IMR-90 (cell line): ENCODE measurements around the gene IFRD2. TPM values are rescaled to one million over a fixed set of nuclear protein-coding genes. Genes with fewer than 3 reads are reported as not detected.

Experiments
- ATAC-seq: fragments of 200-7000 bp; cut with Tn5 transposase; 2 replicates; pipeline ENCODE4 v1.9.1; 2020; ENCODE audit warnings: low read depth, mild to moderate bottlenecking, moderate library complexity
- BruUV-seq: library from RNA; stranded (reverse); fragments of 400-500 nt; replicated peaks from 2 replicates; lab custom pipeline; 2021; lab: Mats Ljungman, UMichigan
- CTCF ChIA-PET: fragments of 300-600 bp; formaldehyde crosslinking; extraction: SDS; loops from one replicate; lab custom pipeline; 2021; ENCODE audit warnings: antibody characterized with exemption; lab: Yijun Ruan, JAX
- POLR2A ChIA-PET: fragments of 300-600 bp; sonication (Branson Sonifier 250); formaldehyde crosslinking; loops from one replicate; lab custom pipeline; 2022; ENCODE audit warnings: antibody characterized with exemption; ENCODE audit not compliant: unreplicated experiment; lab: Charles Lee
- DNase-seq: peaks from one replicate; pipeline ENCODE4 v3.0.0; 2013
- H2AFZ ChIP-seq: replicated peaks from 2 replicates; pipeline ENCODE3; 2013; ENCODE audit warnings: low read length, mild to moderate bottlenecking; ENCODE audit not compliant: poor library complexity
- H2AK5ac ChIP-seq: 2 replicates; pipeline ENCODE4 v1.6.1; 2013; ENCODE audit warnings: low read depth, low read length, inconsistent platforms
- H2AK9ac ChIP-seq: replicated peaks from 2 replicates; pipeline ENCODE3; 2013; ENCODE audit warnings: mild to moderate bottlenecking, low read depth, low read length, moderate library complexity; ENCODE audit not compliant: poor library complexity
- H2BK120ac ChIP-seq: 2 replicates; pipeline ENCODE4 v1.6.1; 2013; ENCODE audit warnings: low read depth, low read length, inconsistent platforms
- H2BK15ac ChIP-seq: 3 replicates; pipeline ENCODE4 v1.6.1; 2013; ENCODE audit warnings: low read depth, low read length, inconsistent platforms
- H2BK20ac ChIP-seq: 2 replicates; pipeline ENCODE4 v1.6.1; 2013; ENCODE audit warnings: low read depth, mild to moderate bottlenecking, inconsistent platforms, low read length, moderate library complexity
- H2BK5ac ChIP-seq: 2 replicates; pipeline ENCODE4 v1.6.1; 2013; ENCODE audit warnings: mild to moderate bottlenecking, low read depth, low read length, inconsistent platforms; ENCODE audit not compliant: poor library complexity, severe bottlenecking
- H3K14ac ChIP-seq: replicated peaks from 2 replicates; pipeline ENCODE4 v1.6.1; 2013; ENCODE audit warnings: low read depth, low read length, inconsistent platforms
- H3K18ac ChIP-seq: 2 replicates; pipeline ENCODE4 v1.6.1; 2013; ENCODE audit warnings: low read depth, low read length, control low read depth
- H3K23ac ChIP-seq: 2 replicates; pipeline ENCODE4 v1.6.1; 2013; ENCODE audit warnings: low read depth, low read length, inconsistent platforms
- H3K27ac ChIP-seq: 2 replicates; pipeline ENCODE4 v1.5.1; 2013; ENCODE audit warnings: mild to moderate bottlenecking, control low read depth, low read length; ENCODE audit not compliant: insufficient read depth
- H3K27me3 ChIP-seq: 2 replicates; pipeline ENCODE4 v1.6.1; 2013; ENCODE audit warnings: low read length; ENCODE audit not compliant: control insufficient read depth, insufficient read depth
- H3K36me3 ChIP-seq: 2 replicates; pipeline ENCODE4 v1.6.1; 2013; ENCODE audit warnings: low read length, mixed read lengths; ENCODE audit not compliant: control insufficient read depth, insufficient read depth
- H3K4ac ChIP-seq: 2 replicates; pipeline ENCODE4 v1.6.1; 2013; ENCODE audit warnings: low read depth, low read length, inconsistent platforms
- H3K4me1 ChIP-seq: 2 replicates; pipeline ENCODE4 v1.6.1; 2013; ENCODE audit warnings: low read length, mixed read lengths; ENCODE audit not compliant: control insufficient read depth, insufficient read depth
- H3K4me2 ChIP-seq: 2 replicates; pipeline ENCODE4 v1.6.1; 2013; ENCODE audit warnings: low read depth, mild to moderate bottlenecking, control low read depth, low read length, moderate library complexity
- H3K4me3 ChIP-seq: 2 replicates; pipeline ENCODE4 v1.5.1; 2013; ENCODE audit warnings: low read depth, mild to moderate bottlenecking, control low read depth, low read length, moderate library complexity; ENCODE audit not compliant: insufficient read depth
- H3K56ac ChIP-seq: 2 replicates; pipeline ENCODE4 v1.6.1; 2013; ENCODE audit warnings: low read length, inconsistent platforms; ENCODE audit not compliant: insufficient read depth; ENCODE audit errors: extremely low read depth
- H3K79me1 ChIP-seq, 2 experiments: 2 replicates each; pipeline ENCODE4 v1.6.1; 2013; ENCODE audit warnings: low read length in 2 of 2, inconsistent platforms in 1 of 2, low read depth in 1 of 2
- H3K9ac ChIP-seq: 2 replicates; pipeline ENCODE4 v1.6.1; 2013; ENCODE audit warnings: low read depth, low read length, control low read depth
- H3K9me1 ChIP-seq: 2 replicates; pipeline ENCODE4 v1.6.1; 2013; ENCODE audit warnings: low read length, inconsistent platforms; ENCODE audit not compliant: insufficient read depth
- H3K9me3 ChIP-seq: 2 replicates; pipeline ENCODE4 v1.6.1; 2013; ENCODE audit warnings: low read length; ENCODE audit not compliant: control insufficient read depth, insufficient read depth
- H4K20me1 ChIP-seq: 2 replicates; pipeline ENCODE4 v1.6.1; 2013; ENCODE audit warnings: low read length, inconsistent platforms; ENCODE audit not compliant: insufficient read depth
- H4K5ac ChIP-seq: 2 replicates; pipeline ENCODE4 v1.6.1; 2013; ENCODE audit warnings: mild to moderate bottlenecking, low read depth, low read length, control low read depth
- H4K8ac ChIP-seq, 2 experiments: 2 replicates each; pipeline ENCODE4 v1.6.1; 2013; ENCODE audit warnings: low read depth in 2 of 2, low read length in 2 of 2, control low read depth in 1 of 2, inconsistent platforms in 1 of 2
- H4K91ac ChIP-seq: 2 replicates; pipeline ENCODE4 v1.6.1; 2013; ENCODE audit warnings: low read depth, low read length, inconsistent platforms; ENCODE audit not compliant: insufficient read depth
- WGBS, 2 experiments: methylation state at CpG; one replicate each; pipeline versions ENCODE4 v1.1.5 to v1.1.7; 2013; ENCODE audit warnings: missing lambda C conversion rate in 2 of 2; ENCODE audit not compliant: insufficient read length in 1 of 2; ENCODE audit errors: extremely low coverage in 2 of 2; 5-methylcytosine and 5-hydroxymethylcytosine counted together
- dilution Hi-C: fragments of 300-500 bp; cut with HindIII; formaldehyde crosslinking; loops from one replicate; pipeline ENCODE4 v1.14.3; 2018; ENCODE audit warnings: low sequenced_read_pairs; ENCODE audit not compliant: unreplicated experiment
- in situ Hi-C: fragments of 300-500 bp; cut with MboI; formaldehyde crosslinking; loops from 3 replicates; pipeline ENCODE4 v1.14.3; 2019; ENCODE audit warnings: low sequenced_read_pairs, inconsistent platforms, mixed read lengths
- intact Hi-C: fragments of 100-400 bp; cut with micrococcal nuclease; formaldehyde crosslinking; loops from 2 replicates; pipeline ENCODE4 v1.10.0; 2022
- polyA plus RNA-seq, 3 experiments: library from polyadenylated mRNA; depleted of rRNA; stranded (reverse); fragments of >200 nt; gene quantifications; 2 replicates each; pipeline ENCODE4 v1.2.3, GENCODE V29; 2012; ENCODE audit warnings: low replicate concordance in 1 of 3
- total RNA-seq: library from RNA; depleted of rRNA; stranded (reverse); fragments of >200 nt; gene quantifications from 2 replicates; pipeline ENCODE4 v1.2.3, GENCODE V29; 2012
- TF ChIP-seq, protein P1 (sequence below): conservative IDR thresholded peaks from 2 replicates; pipeline ENCODE4 v1.5.1; 2012; ENCODE audit warnings: mild to moderate bottlenecking, low read depth, low read length, improper control_type of control experiment

Gene IFRD2
- total and polyA plus RNA-seq, 2 of the 4 experiments (the other 2 are of a cell fraction): 52.7 to 79.1 TPM

DNA sequence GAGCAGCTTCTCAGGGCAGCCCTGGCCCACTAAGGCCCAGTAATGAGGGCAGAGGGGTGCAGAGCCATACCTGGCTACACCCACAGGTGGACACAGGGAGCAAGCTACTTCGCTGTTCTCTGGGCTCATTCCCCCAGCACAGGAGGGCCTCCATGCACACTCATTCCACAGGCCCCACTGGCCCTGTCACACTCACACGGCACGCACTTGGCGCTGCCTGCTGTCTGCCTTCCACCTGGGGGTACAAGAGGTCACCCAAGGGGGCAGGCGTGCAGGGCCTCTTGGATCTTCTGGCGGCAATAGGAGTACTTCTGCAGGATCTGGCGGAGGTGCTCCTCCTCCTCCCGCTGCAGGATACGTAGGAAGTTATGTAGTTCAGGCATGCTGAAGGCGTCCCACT is 38.1 kb upstream of the IFRD2 start:
- no peaks in the 10 kb centered on the region for H3K9me3 ChIP-seq
- ChIA-PET POLR2A (no interaction called here), CTCF (no interaction called here)
- H3K27me3 ChIP-seq: no peaks in the 10 kb centered on the region
- H4K5ac ChIP-seq: no peak overlapping the region
- dilution Hi-C loops (no loop called here), intact Hi-C loops (no loop called here), in situ Hi-C loops (loop anchor here (25.0 kb wide), 3 partner anchors 1057 to 1832 kb away; partner anchors contain the start of genes ABHD14B, GPR62, MANF and PCBP4)
- no peak overlapping the region for H4K8ac ChIP-seq
- no TSS peak for BruUV-seq
- no peak overlapping the region for H2BK20ac ChIP-seq
- no peak overlapping the region for H3K9ac ChIP-seq
- peaks cover 36% of the 10 kb centered on the region for H3K36me3 ChIP-seq
- peaks cover 44% of the 10 kb centered on the region for H4K20me1 ChIP-seq
- H4K91ac ChIP-seq: no peak overlapping the region
- peaks cover 34 to 60% of the 10 kb centered on the region in 2 experiments for H3K79me1 ChIP-seq
- no peak overlapping the region for H2AK9ac ChIP-seq
- TF ChIP-seq, protein P1, sequence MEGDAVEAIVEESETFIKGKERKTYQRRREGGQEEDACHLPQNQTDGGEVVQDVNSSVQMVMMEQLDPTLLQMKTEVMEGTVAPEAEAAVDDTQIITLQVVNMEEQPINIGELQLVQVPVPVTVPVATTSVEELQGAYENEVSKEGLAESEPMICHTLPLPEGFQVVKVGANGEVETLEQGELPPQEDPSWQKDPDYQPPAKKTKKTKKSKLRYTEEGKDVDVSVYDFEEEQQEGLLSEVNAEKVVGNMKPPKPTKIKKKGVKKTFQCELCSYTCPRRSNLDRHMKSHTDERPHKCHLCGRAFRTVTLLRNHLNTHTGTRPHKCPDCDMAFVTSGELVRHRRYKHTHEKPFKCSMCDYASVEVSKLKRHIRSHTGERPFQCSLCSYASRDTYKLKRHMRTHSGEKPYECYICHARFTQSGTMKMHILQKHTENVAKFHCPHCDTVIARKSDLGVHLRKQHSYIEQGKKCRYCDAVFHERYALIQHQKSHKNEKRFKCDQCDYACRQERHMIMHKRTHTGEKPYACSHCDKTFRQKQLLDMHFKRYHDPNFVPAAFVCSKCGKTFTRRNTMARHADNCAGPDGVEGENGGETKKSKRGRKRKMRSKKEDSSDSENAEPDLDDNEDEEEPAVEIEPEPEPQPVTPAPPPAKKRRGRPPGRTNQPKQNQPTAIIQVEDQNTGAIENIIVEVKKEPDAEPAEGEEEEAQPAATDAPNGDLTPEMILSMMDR: no peak
- H3K4me1 ChIP-seq: peaks cover 16% of the 10 kb centered on the region
- H3K27ac ChIP-seq: no peak overlapping the region
- DNase-seq (no peak), ATAC-seq (no peak)
- H3K9me1 ChIP-seq: peaks cover 12% of the 10 kb centered on the region
- no peak overlapping the region for H2AFZ ChIP-seq
- no peak overlapping the region for H3K4me2 ChIP-seq
- H2BK15ac ChIP-seq: no peak overlapping the region
- no peak overlapping the region for H2BK120ac ChIP-seq
- no peak overlapping the region for H3K56ac ChIP-seq
- H3K18ac ChIP-seq: no peak overlapping the region
- no peak overlapping the region for H2AK5ac ChIP-seq
- H3K4ac ChIP-seq: no peak overlapping the region
- no peak overlapping the region for H2BK5ac ChIP-seq
- no CpG with 5 or more reads among the region's 10 CpGs for WGBS, 2 experiments
- no peak overlapping the region for H3K14ac ChIP-seq
- H3K23ac ChIP-seq: no peak overlapping the region
- no peak overlapping the region for H3K4me3 ChIP-seq
